ENCODE measurements around the gene KLHL25. TPM values are rescaled to one million over a fixed set of nuclear protein-coding genes. Genes with fewer than 3 reads are reported as not detected.

The KLHL25 gene
- total and polyA plus RNA-seq, 5 donors from 2014 or later = 0.76 to 8.8 (median 1.5) TPM

GRCh38 chr15:85771271-85771670 is 23.5 kb downstream of the KLHL25 start:
- DNase-seq (no peak), ATAC-seq (ENCODE audit: low read depth in 2 of 2) (no peak)
- Histone ChIP-seq H3K36me3 (ENCODE audit: control insufficient read depth, insufficient read depth, low read length) (no peaks in the 10 kb centered on the region), H3K4me1 (ENCODE audit: control insufficient read depth, insufficient read depth, low read length, poor library complexity, severe bottlenecking) (no peaks in the 10 kb centered on the region), H3K9me3 (ENCODE audit: control insufficient read depth in 2 of 2, low read length in 2 of 2) (no peaks in the 10 kb centered on the region), H3K27ac (ENCODE audit: insufficient read depth, low read length, poor library complexity, severe bottlenecking) (no peak overlapping the region), H3K4me3 (ENCODE audit: low read depth, low read length) (no peak overlapping the region), H3K27me3 (ENCODE audit: control insufficient read depth, insufficient read depth, low read length) (no peaks in the 10 kb centered on the region)
- peaks cover 0 to 24% (median 8%) of the 10 kb centered on the region in 4 donors for H3K4me1 Mint-ChIP-seq
- H3K9me3 Mint-ChIP-seq = peaks cover 0 to 1% (median 0%) of the 10 kb centered on the region in 7 donors
- H3K36me3 Mint-ChIP-seq = peaks cover 3% of the 10 kb centered on the region
- no peaks in the 10 kb centered on the region for H3K27me3 Mint-ChIP-seq
- no peak overlapping the region for H3K27ac Mint-ChIP-seq
- no peak overlapping the region for H3K4me3 Mint-ChIP-seq

DNA sequence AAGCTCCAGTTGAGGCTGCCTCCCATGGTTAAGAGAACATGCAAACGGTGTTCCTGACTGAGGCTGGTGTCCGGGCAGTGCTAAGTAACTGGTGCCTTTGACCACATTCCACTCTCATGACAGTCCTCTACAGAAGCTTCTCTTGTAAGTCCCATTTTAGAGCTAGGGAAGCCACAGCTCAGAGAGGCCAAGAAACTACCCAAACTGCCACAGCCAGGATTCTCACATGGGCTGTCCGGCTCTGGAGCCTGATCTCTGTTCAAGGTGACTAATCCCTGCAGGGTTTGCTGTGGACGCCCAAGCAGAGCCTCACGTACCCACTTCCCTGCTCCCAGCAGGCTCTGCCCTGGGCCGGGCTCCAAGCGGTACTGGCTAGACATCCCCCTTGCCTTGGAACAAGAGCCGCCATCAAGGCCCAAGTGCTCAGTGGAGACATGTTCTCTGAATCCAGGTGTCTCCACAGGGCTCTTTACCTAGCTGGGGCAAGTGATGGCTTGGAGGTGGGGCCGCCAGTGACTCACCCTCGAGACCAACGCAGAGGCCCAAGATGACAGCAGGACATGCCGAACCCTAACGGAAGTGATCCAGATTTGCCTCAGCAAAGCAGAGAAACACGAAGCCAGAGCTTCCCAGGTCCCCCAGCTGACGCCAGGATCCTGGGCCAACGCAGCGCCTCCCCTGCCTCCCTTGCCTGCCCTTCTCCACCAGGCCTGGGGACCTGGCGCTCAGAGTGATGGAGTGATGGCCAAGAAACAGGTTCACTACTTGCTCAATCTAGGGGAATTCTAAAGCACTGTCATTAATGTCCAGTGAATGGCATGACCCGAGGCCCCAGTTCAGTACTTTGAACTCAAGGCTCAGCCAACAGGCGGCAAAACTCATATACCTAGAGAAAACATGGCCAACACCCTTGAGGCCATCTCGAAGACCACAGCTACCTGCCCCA is 24.4 kb downstream of the KLHL25 start:
- ATAC-seq (ENCODE audit: low read depth in 2 of 2) (no peak), DNase-seq (no peak)
- no peak overlapping the region for H3K4me3 ChIP-seq (ENCODE audit: low read depth, low read length)
- no peaks in the 10 kb centered on the region for H3K9me3 ChIP-seq (ENCODE audit: control insufficient read depth in 2 of 2, low read length in 2 of 2)
- H3K27me3 ChIP-seq (ENCODE audit: control insufficient read depth, insufficient read depth, low read length) = no peaks in the 10 kb centered on the region
- H3K36me3 ChIP-seq (ENCODE audit: control insufficient read depth, insufficient read depth, low read length) = no peaks in the 10 kb centered on the region
- no peaks in the 10 kb centered on the region for H3K27me3 Mint-ChIP-seq
- H3K4me1 ChIP-seq (ENCODE audit: control insufficient read depth, insufficient read depth, low read length, poor library complexity, severe bottlenecking) = no peaks in the 10 kb centered on the region
- no peak overlapping the region for H3K4me3 Mint-ChIP-seq
- no peak overlapping the region for H3K27ac ChIP-seq (ENCODE audit: insufficient read depth, low read length, poor library complexity, severe bottlenecking)
- no peak overlapping the region for H3K27ac Mint-ChIP-seq
- H3K9me3 Mint-ChIP-seq = peaks cover 0 to 1% (median 0%) of the 10 kb centered on the region in 7 donors
- H3K4me1 Mint-ChIP-seq = peaks cover 0 to 23% (median 8%) of the 10 kb centered on the region in 4 donors
- H3K36me3 Mint-ChIP-seq = peaks cover 3% of the 10 kb centered on the region

- H3K4me1 Mint-ChIP-seq = peaks cover 0 to 21% (median 8%) of the 10 kb centered on the region in 4 donors
- H3K27ac Mint-ChIP-seq = no peak overlapping the region
- Histone ChIP-seq H3K27ac (ENCODE audit: insufficient read depth, low read length, poor library complexity, severe bottlenecking) (no peak overlapping the region), H3K9me3 (ENCODE audit: control insufficient read depth in 2 of 2, low read length in 2 of 2) (no peaks in the 10 kb centered on the region), H3K27me3 (ENCODE audit: control insufficient read depth, insufficient read depth, low read length) (no peaks in the 10 kb centered on the region), H3K4me1 (ENCODE audit: control insufficient read depth, insufficient read depth, low read length, poor library complexity, severe bottlenecking) (no peaks in the 10 kb centered on the region), H3K36me3 (ENCODE audit: control insufficient read depth, insufficient read depth, low read length) (no peaks in the 10 kb centered on the region), H3K4me3 (ENCODE audit: low read depth, low read length) (no peak overlapping the region)
- H3K4me3 Mint-ChIP-seq = no peak overlapping the region
- DNase-seq (no peak), ATAC-seq (ENCODE audit: low read depth in 2 of 2) (no peak)
- H3K9me3 Mint-ChIP-seq = no peaks in the 10 kb centered on the region
- peaks cover 3% of the 10 kb centered on the region for H3K36me3 Mint-ChIP-seq
- H3K27me3 Mint-ChIP-seq = no peaks in the 10 kb centered on the region
Measured at GRCh38 chr15:85769182-85769900, 25.4 kb downstream of the KLHL25 start.

DNA sequence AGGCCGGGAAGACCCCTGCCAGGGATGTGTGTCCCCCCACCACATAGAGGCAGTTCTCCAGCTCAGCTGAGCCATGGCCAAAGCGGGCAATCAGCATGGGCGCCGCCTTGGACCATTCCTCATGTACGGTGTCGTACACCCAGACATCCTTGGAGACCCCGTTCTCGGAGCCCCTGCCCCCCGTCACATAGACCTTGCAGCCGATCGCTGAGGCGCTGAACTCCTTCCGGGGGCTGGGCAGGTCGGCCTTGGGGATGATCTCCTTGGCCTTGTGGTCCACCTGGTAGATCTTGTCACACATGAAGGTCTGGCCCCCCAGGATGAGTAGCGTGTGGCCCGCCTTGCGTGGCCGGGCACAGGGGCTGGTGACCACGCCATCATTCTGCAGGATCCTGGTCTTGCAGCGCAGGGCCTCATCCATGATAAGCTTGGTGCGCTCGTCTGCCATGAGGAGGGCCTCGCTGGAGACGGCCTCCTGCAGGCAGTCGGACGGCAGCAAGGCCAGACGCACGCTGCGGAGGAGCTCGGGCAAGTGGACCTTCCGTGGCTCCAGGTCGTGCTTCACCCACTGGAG is 26.0 kb downstream of the KLHL25 start:
- Histone ChIP-seq H3K36me3 (ENCODE audit: control insufficient read depth, insufficient read depth, low read length) (no peaks in the 10 kb centered on the region), H3K27ac (ENCODE audit: insufficient read depth, low read length, poor library complexity, severe bottlenecking) (no peak overlapping the region), H3K9me3 (ENCODE audit: control insufficient read depth in 2 of 2, low read length in 2 of 2) (no peaks in the 10 kb centered on the region), H3K4me1 (ENCODE audit: control insufficient read depth, insufficient read depth, low read length, poor library complexity, severe bottlenecking) (no peaks in the 10 kb centered on the region), H3K4me3 (ENCODE audit: low read depth, low read length) (no peak overlapping the region), H3K27me3 (ENCODE audit: control insufficient read depth, insufficient read depth, low read length) (no peaks in the 10 kb centered on the region)
- DNase-seq (no peak), ATAC-seq (ENCODE audit: low read depth in 2 of 2) (no peak)
- H3K36me3 Mint-ChIP-seq = peaks cover 3% of the 10 kb centered on the region
- H3K27ac Mint-ChIP-seq = no peak overlapping the region
- no peaks in the 10 kb centered on the region for H3K27me3 Mint-ChIP-seq
- H3K4me1 Mint-ChIP-seq = peaks cover 0 to 18% (median 7%) of the 10 kb centered on the region in 4 donors
- no peak overlapping the region for H3K4me3 Mint-ChIP-seq
- H3K9me3 Mint-ChIP-seq = no peaks in the 10 kb centered on the region

DNA sequence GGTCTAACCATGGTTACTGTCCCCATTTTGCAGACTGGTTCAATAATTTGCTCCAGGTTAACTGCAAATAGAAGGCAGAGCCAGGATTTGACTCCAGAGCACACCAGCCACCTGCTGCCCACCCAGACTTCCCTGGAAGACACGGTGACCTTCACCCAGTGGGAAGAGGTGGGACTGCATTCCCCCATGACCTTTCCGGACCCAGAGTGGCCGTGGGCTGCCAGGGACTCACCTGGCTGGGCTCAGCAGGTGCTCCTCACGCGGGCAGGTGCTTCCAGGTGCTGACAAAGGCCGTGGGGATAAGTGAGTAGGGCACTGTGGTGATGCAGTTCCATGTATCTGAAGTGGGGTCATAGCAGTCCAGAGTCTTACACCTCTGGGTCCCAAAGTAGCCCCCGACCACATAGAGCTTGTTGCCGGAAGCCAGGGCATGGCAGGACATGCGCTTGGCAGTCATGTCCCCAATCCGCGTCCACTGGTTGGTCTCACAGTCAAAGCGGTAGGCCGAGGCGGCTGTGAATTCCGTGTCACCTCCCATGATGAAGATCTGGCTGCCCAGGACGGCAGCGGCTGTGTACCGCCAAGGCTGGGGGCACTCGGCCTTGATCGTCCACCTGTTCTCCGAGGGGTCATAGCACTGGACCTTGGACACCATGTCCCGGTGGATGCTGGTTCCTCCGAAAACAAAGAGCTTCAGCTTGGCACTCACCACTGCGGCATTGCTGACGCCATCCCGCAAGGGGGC is 26.8 kb downstream of the KLHL25 start:
- Mint-ChIP-seq H3K36me3 (peaks cover 3% of the 10 kb centered on the region), H3K4me3 (no peak overlapping the region), H3K27me3 (no peaks in the 10 kb centered on the region), H3K27ac (no peak overlapping the region), H3K4me1 (peaks cover 0 to 16% (median 6%) of the 10 kb centered on the region in 4 donors), H3K9me3 (no peaks in the 10 kb centered on the region)
- Histone ChIP-seq H3K9me3 (ENCODE audit: control insufficient read depth in 2 of 2, low read length in 2 of 2) (no peaks in the 10 kb centered on the region), H3K27me3 (ENCODE audit: control insufficient read depth, insufficient read depth, low read length) (no peaks in the 10 kb centered on the region), H3K4me3 (ENCODE audit: low read depth, low read length) (no peak overlapping the region), H3K4me1 (ENCODE audit: control insufficient read depth, insufficient read depth, low read length, poor library complexity, severe bottlenecking) (no peaks in the 10 kb centered on the region), H3K36me3 (ENCODE audit: control insufficient read depth, insufficient read depth, low read length) (no peaks in the 10 kb centered on the region), H3K27ac (ENCODE audit: insufficient read depth, low read length, poor library complexity, severe bottlenecking) (no peak overlapping the region)
- DNase-seq (no peak), ATAC-seq (ENCODE audit: low read depth in 2 of 2) (no peak)

GRCh38 chr15:85766001-85766831 is 28.5 kb downstream of the KLHL25 start:
- DNase-seq (no peak), ATAC-seq (ENCODE audit: low read depth in 2 of 2) (no peak)
- no peaks in the 10 kb centered on the region for H3K27me3 ChIP-seq (ENCODE audit: control insufficient read depth, insufficient read depth, low read length)
- no peak overlapping the region for H3K4me3 ChIP-seq (ENCODE audit: low read depth, low read length)
- H3K27ac ChIP-seq (ENCODE audit: insufficient read depth, low read length, poor library complexity, severe bottlenecking) = no peak overlapping the region
- H3K4me1 ChIP-seq (ENCODE audit: control insufficient read depth, insufficient read depth, low read length, poor library complexity, severe bottlenecking) = no peaks in the 10 kb centered on the region
- H3K36me3 ChIP-seq (ENCODE audit: control insufficient read depth, insufficient read depth, low read length) = no peaks in the 10 kb centered on the region
- no peaks in the 10 kb centered on the region for H3K9me3 ChIP-seq (ENCODE audit: control insufficient read depth in 2 of 2, low read length in 2 of 2)
- Mint-ChIP-seq H3K36me3 (peaks cover 3% of the 10 kb centered on the region), H3K4me3 (no peak overlapping the region), H3K27me3 (no peaks in the 10 kb centered on the region), H3K9me3 (no peaks in the 10 kb centered on the region), H3K27ac (peak overlapping the region in 1 of 3 donors; percentile 70), H3K4me1 (peaks cover 0 to 12% (median 3%) of the 10 kb centered on the region in 4 donors)
